Measurements from ENCODE around the gene IFT22.

GRCh38 chr7:101294832-101295121 is 26.8 kb downstream of the IFT22 start:
- TF ChIP-seq CEBPB (IDR thresholded peaks at IDR 0.05; ENCODE audit: low read depth, low read length) (no peak), POLR2A (IDR thresholded peaks at IDR 0.05; ENCODE audit: low read depth, low read length) (no peak), CTCF (conservative IDR thresholded peaks at IDR 0.05; ENCODE audit: low read depth, low read length) (no peak), FOS (IDR thresholded peaks at IDR 0.05; ENCODE audit: low read depth, low read length) (no peak), MAZ (IDR thresholded peaks at IDR 0.05; ENCODE audit: borderline replicate concordance, low read depth, low read length) (no peak), USF2 (IDR thresholded peaks at IDR 0.05; ENCODE audit: low read depth, low read length) (no peak), BHLHE40 (IDR thresholded peaks at IDR 0.05; ENCODE audit: low read depth, low read length) (no peak), MXI1 (IDR thresholded peaks at IDR 0.05; ENCODE audit: borderline replicate concordance, low read depth, low read length) (no peak)
